Smooth muscle cell of bladder (primary cell): ENCODE results near the gene FGF8. TPM values are rescaled to one million over a fixed set of nuclear protein-coding genes. Genes with fewer than 3 reads are reported as not detected.

Experiments
- total RNA-seq: library from RNA; depleted of rRNA; stranded (reverse); fragments of >200 nt; gene quantifications from 2 replicates; pipeline ENCODE4 v1.2.3, GENCODE V29; 2014

FGF8 gene
- not detected in 2 replicates for total RNA-seq

DNA sequence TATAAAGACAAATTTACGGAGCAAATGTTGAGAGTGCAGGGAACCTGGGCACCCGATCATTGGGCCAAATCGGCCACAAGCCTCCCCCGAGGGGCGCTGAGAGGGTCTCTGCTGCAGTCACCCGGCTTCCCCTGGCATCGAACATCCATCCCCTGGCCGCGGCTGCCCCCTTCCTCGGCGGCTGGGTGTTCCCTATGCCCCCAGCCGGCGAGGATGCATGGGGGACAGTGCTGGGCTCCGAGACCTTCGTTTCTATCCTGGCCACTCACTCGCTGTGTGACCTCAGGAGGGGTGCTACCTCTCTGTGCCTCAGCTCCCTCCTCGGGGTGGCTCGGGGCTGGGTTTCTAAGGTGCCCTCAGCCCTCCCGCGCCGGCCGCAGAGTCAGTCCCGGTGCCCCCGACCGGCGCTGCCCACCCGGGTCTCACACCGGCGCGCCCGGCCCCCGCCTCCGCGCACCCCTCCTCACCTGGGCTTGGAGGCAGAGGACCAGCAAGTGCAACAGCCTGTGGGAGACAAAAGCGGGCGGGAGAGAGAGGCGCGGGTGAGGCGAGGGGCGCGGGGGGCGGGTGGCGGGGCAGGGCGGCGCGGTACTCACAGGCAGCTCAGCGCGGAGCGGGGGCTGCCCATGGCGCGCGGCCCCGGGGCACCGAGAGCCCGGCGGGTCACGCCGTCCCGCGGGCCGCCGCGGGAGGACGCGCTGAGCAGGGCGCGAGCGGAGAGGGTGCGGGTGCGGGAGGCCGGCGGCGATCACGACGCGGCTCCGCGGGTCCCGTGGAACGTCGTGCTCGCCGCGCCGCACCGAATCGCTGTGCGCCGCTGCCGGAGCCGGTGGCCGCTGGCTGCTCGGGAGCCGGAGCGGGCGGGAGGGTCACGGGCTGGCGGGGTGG lies at the start of gene FGF8:
Gene FGF8 (minus strand): TSS at position 842 of the 888 bp plus-strand sequence. CDS start 214 bp downstream, at position 628.

GRCh38 chr10:101818119-101818871 lies 42.4 kb upstream of the FGF8 start, which contains the start of gene OGA:
Gene OGA, minus strand, starts transcription at chr10:101818444. Its CDS starts 422 bp downstream, at chr10:101818022.

GRCh38 chr10:101782811-101783735 lies 7.2 kb upstream of the FGF8 start, which contains the start of gene NPM3:
Gene NPM3, minus strand, starts transcription at chr10:101783446. Its CDS starts 56 bp downstream, at chr10:101783390.

Other genes with a start within 250 kb of the FGF8 start
- gene POLL, start 187.9 kb downstream of the FGF8 start, total RNA-seq: 9.5 and 10.0 TPM in 2 replicates
- gene DPCD, start 187.8 kb downstream of the FGF8 start, total RNA-seq: 61.0 and 61.8 TPM in 2 replicates
- gene FBXW4, start 80.9 kb downstream of the FGF8 start, total RNA-seq: 45.7 and 54.5 TPM in 2 replicates
- 89.2 and 103 TPM in 2 replicates for gene NPM3, start 7.3 kb upstream of the FGF8 start, total RNA-seq
- 93.9 and 126 TPM in 2 replicates for gene OGA, start 42.3 kb upstream of the FGF8 start, total RNA-seq
- gene KCNIP2, start 67.7 kb upstream of the FGF8 start, total RNA-seq: 0.28 and 1.8 TPM in 2 replicates